Stimulated activated naive CD8-positive, alpha-beta T cell treated with anti-CD3 and anti-CD28 coated beads, Interleukin-15, amount 100 ng/mL, for 72 hours (primary cell): ENCODE results near the gene STK32A.
A peak's percentile ranks its signal among the peaks of the same experiment; 100 is the strongest.

ENCODE experiments used
- ATAC-seq: fragments of 150-1000 bp; cut with Tn5 transposase; 2 replicates; pipeline ENCODE4 v1.10.0; 2021; ENCODE audit warnings: mild to moderate bottlenecking, moderate library complexity
- DNase-seq, 2 donors: peaks; one replicate each; pipeline ENCODE4 v3.0.0; 2021 to 2022
- H3K27ac Mint-ChIP-seq, 2 donors: one replicate each; pipeline ENCODE4 v1.8.0; 2022; ENCODE audit warnings: mild to moderate bottlenecking in 2 of 2, mixed read lengths in 2 of 2, moderate library complexity in 2 of 2
- H3K27me3 Mint-ChIP-seq: one replicate; pipeline ENCODE4 v1.8.0; 2022; ENCODE audit warnings: mixed read lengths
- H3K4me1 Mint-ChIP-seq: one replicate; pipeline ENCODE4 v1.8.0; 2022; ENCODE audit warnings: mild to moderate bottlenecking, mixed read lengths
- H3K4me3 Mint-ChIP-seq, 2 donors: one replicate each; pipeline ENCODE4 v1.8.0; 2022; ENCODE audit warnings: mild to moderate bottlenecking in 2 of 2, mixed read lengths in 2 of 2, moderate library complexity in 1 of 2
- H3K9me3 Mint-ChIP-seq, 2 donors: one replicate each; pipeline ENCODE4 v1.8.0; 2022; ENCODE audit warnings: mixed read lengths in 2 of 2

Gene STK32A

DNA sequence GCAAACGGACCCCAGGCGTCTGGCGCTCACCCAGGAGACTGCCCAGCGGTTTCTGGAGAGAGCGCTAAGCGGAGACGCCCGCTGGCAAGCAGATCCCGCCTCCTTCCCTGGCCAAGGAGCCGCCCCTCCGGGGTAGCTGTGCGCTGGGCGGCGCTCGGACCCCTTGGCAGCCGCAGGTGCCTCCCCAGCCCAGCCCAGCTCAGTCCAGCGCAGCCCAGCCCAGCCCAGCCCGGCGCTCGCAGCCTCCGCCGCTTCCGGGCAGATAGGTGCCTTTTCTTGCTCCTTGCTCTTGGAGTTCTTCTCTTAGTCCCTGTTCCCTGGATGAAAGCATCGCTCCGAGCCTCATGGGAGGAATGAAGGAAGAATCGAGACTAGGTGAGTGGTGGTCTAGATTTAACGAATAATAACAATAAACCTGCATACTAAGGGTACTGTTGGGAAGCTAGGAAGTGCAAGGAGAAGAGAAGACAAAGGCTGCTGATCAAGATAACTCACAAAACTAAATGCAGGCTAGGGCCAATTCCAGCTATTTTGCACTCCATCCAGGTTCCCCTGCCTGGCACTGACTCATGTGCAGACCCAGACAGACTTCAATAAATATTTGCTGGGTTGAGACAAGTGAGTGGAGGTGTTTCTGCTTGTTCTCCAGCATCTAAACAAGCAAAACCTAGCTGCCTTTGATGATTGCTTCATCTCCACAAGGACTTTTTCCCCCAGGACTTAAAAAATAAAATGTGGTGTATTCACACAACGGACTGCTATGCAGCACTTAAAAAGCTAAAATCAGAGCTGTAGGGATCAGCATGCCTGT lies at the start of gene STK32A:
Gene STK32A, plus strand, starts transcription at position 202 of the 811 bp plus-strand sequence. CDS start 4,609 bp downstream, outside the sequence.
- Mint-ChIP-seq H3K4me3 (no peak within 1 kb of the TSS), H3K27me3 (peaks cover 67% of the 10 kb centered on the region), H3K4me1 (no peaks in the 10 kb centered on the region), H3K27ac (no peak within 1 kb of the TSS), H3K9me3 (no peaks in the 10 kb centered on the region)
- ATAC-seq (peak; percentile 28), DNase-seq (no peak)

DNA sequence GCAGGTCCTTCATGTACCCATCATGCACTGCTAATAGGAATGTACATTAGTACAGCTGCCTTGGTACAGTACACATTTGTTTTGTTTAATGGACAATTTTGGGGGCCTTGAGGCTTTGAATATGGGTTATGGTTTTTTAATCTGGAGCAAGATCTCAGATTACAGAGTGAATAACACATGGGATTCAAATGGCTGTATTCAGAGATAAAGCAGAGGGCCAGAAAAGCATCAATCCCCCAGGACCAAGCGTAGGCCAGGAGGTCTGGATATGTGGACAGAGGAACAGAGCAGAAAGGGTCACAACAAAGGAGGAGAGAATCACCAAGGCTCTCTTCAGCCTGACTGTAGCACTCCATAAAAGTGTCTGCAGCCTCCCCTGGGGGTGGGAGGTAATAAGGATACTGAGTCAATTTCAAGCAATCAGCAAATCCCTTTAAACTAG lies 47.7 kb upstream of the STK32A start:
- DNase-seq, result no peak
- no peak for ATAC-seq
- Mint-ChIP-seq H3K4me1 (peaks cover 6% of the 10 kb centered on the region), H3K9me3 (no peaks in the 10 kb centered on the region), H3K4me3 (no peak overlapping the region), H3K27me3 (peaks cover 15% of the 10 kb centered on the region), H3K27ac (no peak overlapping the region)

DNA sequence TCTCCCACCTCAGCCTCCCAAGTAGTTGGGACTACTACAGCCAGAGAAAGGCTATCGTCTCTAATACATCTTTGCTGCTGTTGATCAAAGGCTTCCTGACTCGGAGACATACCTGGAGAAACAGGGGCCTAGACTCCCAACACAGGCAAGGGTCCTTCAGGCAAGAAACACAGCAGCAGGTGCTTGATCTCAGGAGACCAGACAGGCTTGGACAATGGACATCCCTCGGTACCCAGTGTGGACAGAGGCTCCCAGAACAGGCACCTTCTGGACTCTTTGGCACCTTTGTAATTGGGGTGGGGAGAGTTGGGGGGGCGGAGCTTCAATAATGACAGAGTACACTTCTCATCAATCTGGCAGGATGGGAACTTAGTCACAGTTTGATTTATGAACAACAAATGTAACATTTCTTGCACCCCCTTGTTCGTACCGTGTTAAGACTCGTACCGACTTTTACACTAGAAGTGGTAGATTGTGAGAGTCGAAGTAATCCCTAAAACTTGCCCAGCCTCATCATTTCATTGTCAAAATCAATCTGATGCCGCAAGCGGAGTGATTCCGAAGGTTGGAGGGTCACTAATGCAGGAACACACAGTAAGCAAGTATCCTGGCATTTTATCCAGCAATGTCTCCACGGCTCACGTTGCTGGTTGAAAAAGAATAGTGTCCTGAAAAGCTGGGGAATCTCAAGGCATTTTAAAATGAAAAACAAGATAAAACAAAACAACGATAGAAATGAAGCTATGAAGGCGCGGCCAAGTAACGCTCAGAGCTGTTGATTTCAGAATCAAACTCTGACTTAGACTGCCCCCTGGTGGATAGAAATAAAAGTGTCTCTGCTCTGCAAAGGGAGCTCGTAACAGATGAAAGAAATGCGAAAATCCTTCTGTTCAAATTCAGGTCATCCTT lies 46.4 kb upstream of the STK32A start:
- ATAC-seq (peak; percentile 67), DNase-seq (peak; percentile 26 to 45)
- Mint-ChIP-seq H3K4me3 (no peak overlapping the region), H3K27me3 (peaks cover 15% of the 10 kb centered on the region), H3K27ac (no peak overlapping the region), H3K4me1 (peaks cover 6% of the 10 kb centered on the region), H3K9me3 (no peaks in the 10 kb centered on the region)

DNA sequence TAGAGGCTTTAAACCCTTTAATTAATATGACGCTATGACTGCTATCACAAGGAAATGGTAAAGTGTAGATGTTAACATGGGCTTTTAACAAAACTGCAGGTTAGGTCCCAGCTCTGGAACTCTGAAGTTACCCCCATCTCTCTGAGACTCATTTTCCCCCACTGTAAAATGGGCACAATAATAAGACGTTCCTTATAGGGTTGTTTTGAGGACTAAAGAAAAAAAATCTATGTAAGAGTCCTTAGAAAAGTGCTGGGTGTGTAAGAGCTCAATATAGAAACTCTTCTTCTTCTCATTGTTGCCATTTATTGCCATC lies 45.8 kb upstream of the STK32A start:
- Mint-ChIP-seq H3K27me3 (peaks cover 15% of the 10 kb centered on the region), H3K4me3 (no peak overlapping the region), H3K27ac (no peak overlapping the region), H3K9me3 (no peaks in the 10 kb centered on the region), H3K4me1 (peaks cover 6% of the 10 kb centered on the region)
- ATAC-seq (no peak), DNase-seq (no peak)

DNA sequence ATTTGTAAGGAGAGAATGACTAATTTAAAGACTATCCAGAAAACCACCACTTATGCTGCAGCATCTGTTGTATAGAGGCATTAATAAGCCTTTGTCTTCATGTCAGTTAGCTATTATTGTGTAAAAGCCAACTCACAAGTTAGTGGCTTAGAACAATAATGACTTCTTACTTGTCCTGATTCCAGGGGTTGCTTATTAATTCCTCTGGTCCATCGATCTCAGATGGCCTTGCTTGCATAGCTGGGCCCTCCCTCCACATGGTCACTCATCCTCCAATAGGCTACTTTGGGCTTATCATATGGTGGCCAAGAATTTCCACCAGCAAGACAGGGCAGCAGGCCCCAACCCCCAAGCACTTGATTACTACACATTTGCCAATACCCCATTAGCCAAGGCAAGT lies 44.5 kb upstream of the STK32A start:
- H3K27me3 Mint-ChIP-seq, result peaks cover 15% of the 10 kb centered on the region
- no peak for DNase-seq
- no peak overlapping the region for H3K27ac Mint-ChIP-seq
- H3K4me1 Mint-ChIP-seq, result peaks cover 6% of the 10 kb centered on the region
- ATAC-seq, result no peak
- H3K4me3 Mint-ChIP-seq, result no peak overlapping the region
- no peaks in the 10 kb centered on the region for H3K9me3 Mint-ChIP-seq

DNA sequence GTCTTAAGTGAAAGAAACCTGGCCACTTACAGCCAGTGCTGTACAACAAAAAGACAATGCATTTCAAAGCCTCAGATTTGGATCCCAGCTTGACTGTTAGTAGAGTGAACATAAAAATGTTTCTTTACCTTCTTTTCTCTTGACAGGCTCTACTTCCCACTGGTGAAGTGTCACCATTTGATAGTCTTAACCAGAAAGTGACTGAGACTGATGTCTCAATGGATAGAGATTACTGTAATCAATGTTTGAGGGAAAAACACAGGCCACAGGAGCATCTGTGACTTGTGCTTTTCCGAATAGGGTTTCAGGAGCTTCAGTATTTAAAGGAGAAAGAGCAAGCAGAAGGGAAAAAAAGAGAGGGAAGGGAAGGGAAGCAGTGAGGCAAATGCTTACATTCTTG lies 41.7 kb upstream of the STK32A start:
- ATAC-seq (no peak), DNase-seq (no peak)
- Mint-ChIP-seq H3K4me1 (peaks cover 6% of the 10 kb centered on the region), H3K9me3 (no peaks in the 10 kb centered on the region), H3K27me3 (peaks cover 10% of the 10 kb centered on the region), H3K27ac (no peak overlapping the region), H3K4me3 (no peak overlapping the region)

DNA sequence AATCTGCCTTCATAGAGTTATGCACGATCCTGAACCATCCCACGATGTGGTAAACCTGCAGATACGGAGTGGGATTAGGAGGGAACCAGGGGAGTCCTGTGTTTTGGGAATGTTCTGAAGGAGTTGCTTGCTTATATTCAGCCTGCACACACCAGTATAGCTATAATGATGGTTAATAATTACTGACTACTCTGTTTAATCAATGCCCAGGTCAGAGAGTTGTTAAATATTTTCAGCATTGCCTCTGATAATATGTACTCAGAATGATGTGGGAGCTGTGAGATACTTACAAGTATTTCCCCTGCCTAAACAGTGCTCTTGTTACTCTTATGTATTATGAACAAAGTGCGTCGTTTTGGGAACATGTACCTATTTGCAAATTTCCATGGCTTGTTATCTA lies 34.8 kb upstream of the STK32A start:
- H3K9me3 Mint-ChIP-seq, result peaks cover 0 to 10% of the 10 kb centered on the region in 2 donors

DNA sequence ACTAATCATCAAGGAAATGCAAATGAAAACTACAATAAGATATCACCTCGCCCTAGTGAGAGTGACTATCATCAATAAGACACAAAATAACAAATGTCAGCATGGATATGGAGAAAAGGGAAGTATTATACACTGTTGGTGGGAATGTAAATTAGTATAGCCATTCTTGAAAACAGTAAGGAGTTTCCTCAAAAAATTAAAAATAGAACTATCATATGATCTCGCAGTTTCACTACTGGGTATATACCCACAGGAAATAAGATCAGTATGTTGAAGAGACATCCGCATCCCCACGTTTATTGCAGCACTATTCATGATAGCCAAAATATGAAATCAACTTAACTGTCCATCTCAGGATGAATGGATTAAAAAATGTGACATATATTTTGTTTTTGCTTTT lies 31.6 kb upstream of the STK32A start:
- Mint-ChIP-seq H3K9me3 (peaks cover 0 to 11% of the 10 kb centered on the region in 2 donors), H3K27me3 (peaks cover 9% of the 10 kb centered on the region), H3K27ac (no peak overlapping the region), H3K4me3 (no peak overlapping the region), H3K4me1 (no peaks in the 10 kb centered on the region)
- DNase-seq (no peak), ATAC-seq (no peak)

More for the DNA sequence above, 34.8 kb upstream of the STK32A start:
- DNase-seq (no peak), ATAC-seq (no peak)
- H3K27me3 Mint-ChIP-seq, result peaks cover 9% of the 10 kb centered on the region
- H3K27ac Mint-ChIP-seq, result no peak overlapping the region
- H3K4me3 Mint-ChIP-seq, result no peak overlapping the region
- H3K4me1 Mint-ChIP-seq, result no peaks in the 10 kb centered on the region

DNA sequence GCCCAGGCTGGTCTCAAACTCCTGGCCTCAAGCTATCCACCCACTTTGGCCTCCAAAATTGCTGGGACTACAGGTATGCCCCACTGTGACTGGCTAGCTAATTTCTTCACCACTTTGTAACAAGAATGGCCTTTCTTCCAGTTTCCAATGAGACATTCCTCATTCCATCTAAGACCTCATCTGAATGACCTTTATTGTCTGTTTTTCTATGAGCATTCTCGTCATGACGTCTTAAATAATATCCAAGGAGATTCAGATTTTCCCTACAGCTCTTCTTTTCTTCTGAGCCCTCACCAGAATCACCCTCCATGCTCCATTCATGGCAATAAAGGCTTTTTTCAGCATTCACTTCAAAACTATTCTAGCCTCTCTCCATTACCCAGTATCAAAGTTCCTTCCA lies 30.2 kb upstream of the STK32A start:
- ATAC-seq (no peak), DNase-seq (no peak)
- Mint-ChIP-seq H3K27ac (no peak overlapping the region), H3K27me3 (peaks cover 9% of the 10 kb centered on the region), H3K9me3 (peaks cover 0 to 11% of the 10 kb centered on the region in 2 donors), H3K4me3 (no peak overlapping the region), H3K4me1 (no peaks in the 10 kb centered on the region)

DNA sequence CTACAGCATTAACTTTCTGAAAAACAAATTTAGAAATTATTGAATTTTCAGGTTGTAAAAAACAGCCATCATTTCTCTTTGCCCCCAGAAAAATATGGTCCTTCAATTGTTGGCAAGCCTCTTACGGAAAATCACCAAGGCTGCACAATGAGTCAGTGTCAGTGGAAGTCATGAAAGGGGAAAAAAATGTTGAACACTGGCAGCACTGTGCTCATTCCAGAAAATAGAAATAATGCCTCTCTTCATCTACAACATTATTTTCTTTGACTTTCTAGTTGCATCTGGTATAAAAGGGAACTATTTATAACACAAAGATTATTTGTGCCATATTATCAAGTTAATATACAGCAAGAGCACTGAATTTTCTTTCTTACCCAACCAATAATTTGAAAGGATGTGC lies 26.7 kb upstream of the STK32A start:
- peaks cover 9% of the 10 kb centered on the region for H3K27me3 Mint-ChIP-seq
- no peak overlapping the region for H3K4me3 Mint-ChIP-seq
- H3K4me1 Mint-ChIP-seq, result no peaks in the 10 kb centered on the region
- ATAC-seq (no peak), DNase-seq (no peak)
- H3K27ac Mint-ChIP-seq, result no peak overlapping the region
- peaks cover 0 to 11% of the 10 kb centered on the region in 2 donors for H3K9me3 Mint-ChIP-seq

DNA sequence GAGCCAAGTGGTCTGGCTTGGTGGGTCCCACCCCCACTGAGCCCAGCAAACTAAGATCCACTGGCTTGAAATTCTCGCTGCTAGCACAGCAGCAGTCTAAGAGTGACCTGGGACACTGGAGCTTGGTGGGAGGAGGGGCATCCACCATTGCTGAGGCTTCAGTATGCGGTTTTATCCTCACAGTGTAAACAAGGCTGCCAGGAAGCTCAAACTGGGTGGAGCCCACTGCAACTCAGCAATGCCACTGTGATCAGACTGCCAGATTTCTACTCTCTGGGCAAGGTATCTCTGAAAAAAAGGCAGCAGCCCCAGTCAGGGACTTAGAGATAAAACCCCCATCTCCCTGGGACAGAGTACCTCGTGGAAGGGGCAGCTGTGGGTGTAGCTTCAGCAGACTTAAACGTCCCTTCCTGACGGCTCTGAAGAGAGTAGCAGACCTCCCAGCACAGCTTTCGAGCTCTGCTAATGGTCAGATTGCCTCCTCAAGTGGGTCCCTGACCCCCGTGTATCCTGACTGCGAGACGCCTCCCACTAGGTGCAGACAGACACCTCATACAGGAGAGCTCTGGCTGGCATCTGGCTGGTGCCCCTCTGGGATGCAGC lies 18.2 kb upstream of the STK32A start:
- Mint-ChIP-seq H3K27me3 (no peaks in the 10 kb centered on the region), H3K9me3 (peaks cover 5 to 13% of the 10 kb centered on the region in 2 donors), H3K27ac (no peak overlapping the region), H3K4me3 (no peak overlapping the region), H3K4me1 (no peaks in the 10 kb centered on the region)
- ATAC-seq (no peak), DNase-seq (no peak)

DNA sequence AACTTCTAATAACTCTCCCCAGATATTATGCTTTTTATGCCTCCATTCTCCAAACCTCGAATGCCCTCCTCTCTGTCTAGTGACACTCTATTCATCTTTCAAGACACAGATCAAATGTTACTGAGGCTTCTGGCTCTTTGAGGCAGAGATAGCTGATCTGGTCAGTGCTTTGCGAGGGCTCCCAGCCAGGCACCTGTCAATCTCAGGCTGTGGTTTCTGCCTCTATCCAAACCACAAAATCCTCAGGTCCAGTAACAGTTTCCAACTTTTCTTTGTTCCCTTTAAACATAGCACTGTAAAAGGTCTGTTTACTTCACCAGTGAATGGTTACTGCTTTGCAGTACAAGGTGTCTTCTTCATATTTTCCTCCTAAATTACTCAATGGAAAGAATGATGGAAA lies 11.5 kb upstream of the STK32A start:
- no peak overlapping the region for H3K4me3 Mint-ChIP-seq
- H3K27ac Mint-ChIP-seq, result no peak overlapping the region
- ATAC-seq (no peak), DNase-seq (no peak)
- H3K27me3 Mint-ChIP-seq, result no peaks in the 10 kb centered on the region
- no peaks in the 10 kb centered on the region for H3K4me1 Mint-ChIP-seq
- peaks cover 5 to 29% of the 10 kb centered on the region in 2 donors for H3K9me3 Mint-ChIP-seq

DNA sequence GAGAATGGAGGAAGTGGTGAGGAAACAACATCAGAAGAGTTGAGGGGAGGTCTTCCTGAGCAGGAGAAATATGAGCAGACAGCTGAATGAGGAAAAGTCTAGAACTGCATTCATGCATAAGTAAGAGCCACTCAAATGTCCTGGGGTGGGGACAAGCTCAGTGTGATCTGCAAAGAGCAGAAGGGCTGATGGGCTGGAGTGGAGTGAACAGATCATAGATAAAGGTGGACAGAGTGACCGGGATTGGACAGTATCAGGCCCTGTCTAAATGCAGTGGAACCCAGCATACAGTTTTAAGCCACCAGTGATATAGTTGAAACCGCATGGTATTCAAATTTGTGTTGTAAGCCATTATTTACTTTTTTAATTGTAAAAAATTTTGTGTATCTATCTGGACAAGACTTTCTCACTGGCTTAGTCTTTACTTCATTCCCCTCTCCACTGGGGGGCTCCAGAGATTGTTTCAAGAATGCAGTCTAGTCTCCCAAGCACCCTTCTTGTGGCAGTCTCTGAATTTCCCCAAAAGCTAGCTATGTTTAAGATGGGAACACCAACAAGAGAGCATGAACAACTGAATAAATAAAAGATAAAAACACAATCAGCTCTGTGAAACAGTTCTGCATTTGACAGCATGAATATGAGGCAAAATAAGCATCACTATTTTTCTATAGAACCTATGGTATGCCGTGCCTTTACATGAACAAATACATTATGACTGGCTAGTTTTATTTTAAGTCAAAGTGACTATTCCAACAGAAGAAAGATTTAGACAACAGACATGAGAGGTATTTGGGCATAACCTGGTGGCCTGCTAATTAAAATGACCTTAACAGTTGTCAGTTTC lies 10.7 kb upstream of the STK32A start:
- H3K9me3 Mint-ChIP-seq, result peaks cover under 1 to 20% of the 10 kb centered on the region in 2 donors
- H3K4me1 Mint-ChIP-seq, result no peaks in the 10 kb centered on the region
- no peaks in the 10 kb centered on the region for H3K27me3 Mint-ChIP-seq
- no peak for ATAC-seq
- H3K4me3 Mint-ChIP-seq, result no peak overlapping the region
- DNase-seq, result no peak
- H3K27ac Mint-ChIP-seq, result no peak overlapping the region

DNA sequence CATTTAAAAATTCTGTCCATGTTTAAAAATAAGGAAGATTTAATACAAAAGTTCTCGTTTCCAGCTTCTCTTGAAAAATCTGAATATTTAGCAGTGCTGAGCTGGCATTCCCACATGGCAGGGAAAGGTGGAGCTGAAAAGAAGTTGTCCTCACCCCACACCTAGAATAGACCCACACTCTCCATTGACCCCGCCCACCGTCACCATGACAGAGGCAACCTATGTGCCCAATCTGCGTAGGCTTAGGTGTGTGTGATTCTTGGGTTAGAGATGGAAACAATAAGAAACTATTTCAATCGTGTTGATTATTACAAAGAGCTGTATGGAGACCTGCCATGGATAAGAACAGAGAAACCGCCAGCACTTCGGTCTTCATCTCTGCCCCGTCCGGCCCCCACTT lies 8.9 kb upstream of the STK32A start:
- no peak overlapping the region for H3K27ac Mint-ChIP-seq
- H3K4me1 Mint-ChIP-seq, result no peaks in the 10 kb centered on the region
- no peak for ATAC-seq
- no peak overlapping the region for H3K4me3 Mint-ChIP-seq
- peaks cover 3% of the 10 kb centered on the region for H3K27me3 Mint-ChIP-seq
- DNase-seq, result no peak
- peaks cover 0 to 18% of the 10 kb centered on the region in 2 donors for H3K9me3 Mint-ChIP-seq

DNA sequence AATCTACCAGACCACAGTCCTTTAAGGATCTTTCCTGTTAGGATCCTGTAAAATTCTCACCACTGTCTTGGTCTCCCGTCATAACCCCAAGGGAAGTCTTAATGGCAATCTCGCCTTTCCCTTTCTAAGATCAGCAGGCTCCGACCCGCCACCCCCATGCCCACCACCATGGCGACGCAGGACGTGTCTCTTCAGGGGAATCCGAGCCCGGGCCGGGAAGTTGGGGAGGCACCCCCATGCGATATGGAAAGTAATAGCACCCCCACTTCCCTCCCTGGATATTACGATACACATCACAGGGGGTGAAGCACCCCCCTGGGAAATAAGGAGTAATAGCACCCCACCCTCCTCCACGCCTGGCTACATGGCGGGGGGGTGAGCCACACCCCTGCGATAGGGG lies 8.3 kb upstream of the STK32A start:
- Mint-ChIP-seq H3K4me3 (no peak overlapping the region), H3K9me3 (peaks cover 0 to 18% of the 10 kb centered on the region in 2 donors), H3K27ac (no peak overlapping the region), H3K27me3 (peaks cover 9% of the 10 kb centered on the region), H3K4me1 (no peaks in the 10 kb centered on the region)
- no peak for DNase-seq
- ATAC-seq, result peak; percentile 21
